ENCODE measurements around the gene MARCHF6.

MARCHF6 gene

GRCh38 chr5:10396552-10396951 lies 43.1 kb downstream of the MARCHF6 start:
- Histone ChIP-seq H3K36me3 (ENCODE audit: insufficient read depth) (peaks cover 19% of the 10 kb centered on the region; the same call in 1 of the 2 replicates), H4K20me1 (ENCODE audit: insufficient read depth) (peaks cover 9% of the 10 kb centered on the region; the same call in 1 of the 2 replicates), H3K79me2 (ENCODE audit: insufficient read depth, low read depth) (no peaks in the 10 kb centered on the region), H3K4me3 (IDR thresholded peaks at IDR 0.05; ENCODE audit: insufficient read depth, low read depth, low read length) (no peak overlapping the region), H3K27me3 (ENCODE audit: insufficient read depth, low read depth) (no peaks in the 10 kb centered on the region), H3K27ac (no peak overlapping the region), H3K4me1 (ENCODE audit: low read depth, poor library complexity, severe bottlenecking) (peaks cover 22% of the 10 kb centered on the region), H2AFZ (ENCODE audit: low read depth) (no peak overlapping the region), H3K9ac (no peak overlapping the region), H3K4me2 (no peak overlapping the region)
- TF ChIP-seq CTCF (conservative IDR thresholded peaks at IDR 0.05; ENCODE audit: low read depth, low read length), result no peak

GRCh38 chr5:10399839-10400238 lies 46.3 kb downstream of the MARCHF6 start:
- Histone ChIP-seq H3K9ac (no peak overlapping the region), H3K27me3 (ENCODE audit: insufficient read depth, low read depth) (no peaks in the 10 kb centered on the region), H3K36me3 (ENCODE audit: insufficient read depth) (peaks cover 9% of the 10 kb centered on the region; the same call in 1 of the 2 replicates), H4K20me1 (ENCODE audit: insufficient read depth) (peaks cover 9% of the 10 kb centered on the region; the same call in 1 of the 2 replicates), H3K4me2 (no peak overlapping the region), H3K79me2 (ENCODE audit: insufficient read depth, low read depth) (no peaks in the 10 kb centered on the region), H2AFZ (ENCODE audit: low read depth) (no peak overlapping the region), H3K27ac (no peak overlapping the region), H3K4me1 (ENCODE audit: low read depth, poor library complexity, severe bottlenecking) (peaks cover 43% of the 10 kb centered on the region), H3K4me3 (IDR thresholded peaks at IDR 0.05; ENCODE audit: insufficient read depth, low read depth, low read length) (no peak overlapping the region)
- TF ChIP-seq CTCF (conservative IDR thresholded peaks at IDR 0.05; ENCODE audit: low read depth, low read length), result no peak

GRCh38 chr5:10400411-10400810 lies 46.9 kb downstream of the MARCHF6 start:
- Histone ChIP-seq H3K27ac (0 out of 2 replicates have a peak overlapping the region, but pooled peaks have one; percentile 7), H3K36me3 (ENCODE audit: insufficient read depth) (peaks cover 7% of the 10 kb centered on the region; the same call in 1 of the 2 replicates), H2AFZ (ENCODE audit: low read depth) (no peak overlapping the region), H3K4me3 (IDR thresholded peaks at IDR 0.05; ENCODE audit: insufficient read depth, low read depth, low read length) (no peak overlapping the region), H4K20me1 (ENCODE audit: insufficient read depth) (peaks cover 9% of the 10 kb centered on the region; the same call in 1 of the 2 replicates), H3K79me2 (ENCODE audit: insufficient read depth, low read depth) (no peaks in the 10 kb centered on the region), H3K9ac (no peak overlapping the region), H3K4me2 (peak overlapping the region; percentile 33; the same call in 1 of the 2 replicates), H3K4me1 (ENCODE audit: low read depth, poor library complexity, severe bottlenecking) (peaks cover 43% of the 10 kb centered on the region), H3K27me3 (ENCODE audit: insufficient read depth, low read depth) (no peaks in the 10 kb centered on the region)
- no peak for TF ChIP-seq CTCF (conservative IDR thresholded peaks at IDR 0.05; ENCODE audit: low read depth, low read length)

- Histone ChIP-seq H2AFZ (ENCODE audit: low read depth) (no peak overlapping the region), H3K4me1 (ENCODE audit: low read depth, poor library complexity, severe bottlenecking) (peaks cover 43% of the 10 kb centered on the region), H3K79me2 (ENCODE audit: insufficient read depth, low read depth) (no peaks in the 10 kb centered on the region), H3K9ac (no peak overlapping the region), H3K27me3 (ENCODE audit: insufficient read depth, low read depth) (no peaks in the 10 kb centered on the region), H3K36me3 (ENCODE audit: insufficient read depth) (peaks cover 4% of the 10 kb centered on the region; the same call in 1 of the 2 replicates), H4K20me1 (ENCODE audit: insufficient read depth) (peaks cover 9% of the 10 kb centered on the region; the same call in 1 of the 2 replicates), H3K27ac (peak overlapping the region; percentile 7; the same call in 1 of the 2 replicates), H3K4me2 (peak overlapping the region; percentile 33; the same call in 1 of the 2 replicates), H3K4me3 (IDR thresholded peaks at IDR 0.05; ENCODE audit: insufficient read depth, low read depth, low read length) (no peak overlapping the region)
- TF ChIP-seq CTCF (conservative IDR thresholded peaks at IDR 0.05; ENCODE audit: low read depth, low read length), result no peak
These were observed 47.3 kb downstream of the MARCHF6 start for GRCh38 chr5:10400831-10401230.
